Glutamatergic neuron (in vitro differentiated cells): Measurements from ENCODE around the gene ZMIZ1. TPM values are rescaled to one million over a fixed set of nuclear protein-coding genes. Genes with fewer than 3 reads are reported as not detected.

Source experiments
- DNase-seq: peaks from one replicate; pipeline ENCODE4 v3.0.0; 2022
- H3K27ac Mint-ChIP-seq: one replicate; pipeline ENCODE4 v1.8.0; 2020; ENCODE audit warnings: mild to moderate bottlenecking, mixed read lengths, inconsistent platforms; ENCODE audit not compliant: unreplicated experiment
- H3K27me3 Mint-ChIP-seq: one replicate; pipeline ENCODE4 v1.8.0; 2020; ENCODE audit warnings: mild to moderate bottlenecking, moderate library complexity, mixed read lengths, inconsistent platforms; ENCODE audit not compliant: unreplicated experiment
- H3K36me3 Mint-ChIP-seq: one replicate; pipeline ENCODE4 v1.8.0; 2020; ENCODE audit warnings: mild to moderate bottlenecking, mixed read lengths, inconsistent platforms; ENCODE audit not compliant: unreplicated experiment
- H3K4me1 Mint-ChIP-seq: one replicate; pipeline ENCODE4 v1.8.0; 2020; ENCODE audit warnings: mild to moderate bottlenecking, low read depth, mixed read lengths, inconsistent platforms; ENCODE audit not compliant: unreplicated experiment
- H3K4me3 Mint-ChIP-seq: one replicate; pipeline ENCODE4 v1.8.0; 2020; ENCODE audit warnings: mild to moderate bottlenecking, mixed read lengths, inconsistent platforms; ENCODE audit not compliant: unreplicated experiment
- H3K9me3 Mint-ChIP-seq: one replicate; pipeline ENCODE4 v1.8.0; 2020; ENCODE audit warnings: mild to moderate bottlenecking, moderate library complexity, mixed read lengths, inconsistent platforms; ENCODE audit not compliant: unreplicated experiment
- total RNA-seq: library from RNA; stranded (reverse); fragmentation: NEBNext Ultra II Directional; extraction: Animal tissue kit (Norgen Biotek cat#: 25700); gene quantifications from one replicate; pipeline ENCODE4 v1.2.1, GENCODE V29; 2021; ENCODE audit not compliant: unreplicated experiment
- TF ChIP-seq, protein P1 (sequence below): fragments of 200-600 bp; sonication (generic); IDR thresholded peaks from one replicate; pipeline ENCODE4 v1.5.0; 2021; ENCODE audit not compliant: partially characterized antibody, unreplicated experiment

ZMIZ1 gene
- total RNA-seq, 1 donor from 2014 or later = 230 TPM

DNA sequence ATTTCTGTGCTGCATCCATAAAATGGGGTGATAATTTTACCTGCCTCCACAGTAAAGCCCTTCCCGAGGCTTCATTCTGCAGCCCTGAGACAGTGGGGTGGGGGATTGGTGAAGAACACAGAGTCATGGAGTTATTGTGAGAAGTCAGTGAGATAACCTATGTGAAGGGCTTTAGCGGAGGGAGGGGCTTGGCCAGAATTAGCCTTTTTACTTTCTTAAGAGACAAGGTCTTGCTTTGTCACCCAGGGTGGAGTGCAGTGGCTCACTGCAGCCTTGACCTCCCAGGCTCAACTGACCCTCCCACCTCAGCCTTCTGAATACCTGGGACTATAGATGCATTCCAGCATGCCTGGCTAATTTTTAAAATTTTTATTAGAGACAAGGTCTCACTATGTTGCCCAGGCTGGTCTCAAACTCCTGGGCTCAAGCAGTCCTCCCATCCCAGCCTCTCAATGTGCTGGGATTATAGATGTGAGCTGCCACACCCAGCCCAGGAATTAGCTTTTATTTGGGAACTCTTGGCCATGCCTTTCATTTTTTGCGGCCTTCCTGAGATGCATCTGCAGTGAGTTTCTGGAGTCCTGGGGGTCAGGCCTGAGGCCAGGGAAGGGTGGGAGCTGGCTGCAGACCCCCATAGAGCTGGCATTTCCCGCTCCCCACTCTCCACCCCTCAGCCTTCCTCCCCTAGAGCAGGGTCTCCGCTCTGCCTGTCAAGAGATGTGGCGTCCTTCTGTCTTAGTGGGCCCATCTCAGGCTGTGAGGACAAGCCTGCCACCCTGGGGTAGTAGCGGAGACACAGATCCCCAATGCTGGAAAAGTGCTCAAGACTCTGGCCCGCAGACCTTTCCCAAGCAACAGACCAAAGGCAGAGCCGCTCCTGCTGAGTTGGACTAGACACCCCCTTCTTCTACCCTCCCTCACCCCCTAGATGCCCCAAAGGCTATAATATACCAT is 77.0 kb downstream of the ZMIZ1 start:
- H3K27me3 Mint-ChIP-seq = peaks cover 14% of the 10 kb centered on the region
- DNase-seq = no peak
- no peak overlapping the region for H3K4me3 Mint-ChIP-seq
- H3K36me3 Mint-ChIP-seq = no peaks in the 10 kb centered on the region
- H3K4me1 Mint-ChIP-seq = peaks cover 37% of the 10 kb centered on the region
- no peak overlapping the region for H3K27ac Mint-ChIP-seq
- TF ChIP-seq, protein P1, sequence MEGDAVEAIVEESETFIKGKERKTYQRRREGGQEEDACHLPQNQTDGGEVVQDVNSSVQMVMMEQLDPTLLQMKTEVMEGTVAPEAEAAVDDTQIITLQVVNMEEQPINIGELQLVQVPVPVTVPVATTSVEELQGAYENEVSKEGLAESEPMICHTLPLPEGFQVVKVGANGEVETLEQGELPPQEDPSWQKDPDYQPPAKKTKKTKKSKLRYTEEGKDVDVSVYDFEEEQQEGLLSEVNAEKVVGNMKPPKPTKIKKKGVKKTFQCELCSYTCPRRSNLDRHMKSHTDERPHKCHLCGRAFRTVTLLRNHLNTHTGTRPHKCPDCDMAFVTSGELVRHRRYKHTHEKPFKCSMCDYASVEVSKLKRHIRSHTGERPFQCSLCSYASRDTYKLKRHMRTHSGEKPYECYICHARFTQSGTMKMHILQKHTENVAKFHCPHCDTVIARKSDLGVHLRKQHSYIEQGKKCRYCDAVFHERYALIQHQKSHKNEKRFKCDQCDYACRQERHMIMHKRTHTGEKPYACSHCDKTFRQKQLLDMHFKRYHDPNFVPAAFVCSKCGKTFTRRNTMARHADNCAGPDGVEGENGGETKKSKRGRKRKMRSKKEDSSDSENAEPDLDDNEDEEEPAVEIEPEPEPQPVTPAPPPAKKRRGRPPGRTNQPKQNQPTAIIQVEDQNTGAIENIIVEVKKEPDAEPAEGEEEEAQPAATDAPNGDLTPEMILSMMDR = no peak
- peaks cover 14% of the 10 kb centered on the region for H3K9me3 Mint-ChIP-seq

DNA sequence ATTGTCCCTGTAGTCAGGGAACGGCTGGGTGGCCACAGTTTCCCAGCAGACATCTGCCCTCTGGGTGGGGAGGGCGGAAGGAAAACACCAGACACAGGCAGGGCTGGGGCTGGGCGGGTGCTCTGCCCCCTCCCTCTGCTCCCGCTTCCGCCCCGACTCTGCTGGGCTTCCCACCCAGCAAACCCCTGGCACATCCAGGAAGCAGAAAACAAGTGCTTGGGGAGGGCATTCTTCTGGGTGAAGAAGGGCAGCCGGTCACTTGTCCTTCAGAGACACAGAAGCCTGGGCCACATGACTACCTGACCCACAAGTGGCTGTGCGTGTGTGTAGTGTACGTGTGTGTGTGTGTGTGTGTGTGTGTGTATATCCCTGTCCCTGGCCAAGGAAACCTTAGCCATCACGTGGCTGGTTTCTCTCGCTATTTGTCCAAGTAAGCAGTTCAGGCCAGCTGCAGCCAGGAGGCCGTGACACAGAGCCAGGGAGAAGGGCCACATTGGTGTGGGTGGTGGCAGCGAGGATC is 77.9 kb downstream of the ZMIZ1 start:
- no peak overlapping the region for H3K4me3 Mint-ChIP-seq
- H3K27ac Mint-ChIP-seq = no peak overlapping the region
- H3K27me3 Mint-ChIP-seq = peaks cover 12% of the 10 kb centered on the region
- H3K36me3 Mint-ChIP-seq = no peaks in the 10 kb centered on the region
- TF ChIP-seq, protein P1 = no peak
- H3K4me1 Mint-ChIP-seq = peaks cover 31% of the 10 kb centered on the region
- peaks cover 12% of the 10 kb centered on the region for H3K9me3 Mint-ChIP-seq
- DNase-seq = no peak

DNA sequence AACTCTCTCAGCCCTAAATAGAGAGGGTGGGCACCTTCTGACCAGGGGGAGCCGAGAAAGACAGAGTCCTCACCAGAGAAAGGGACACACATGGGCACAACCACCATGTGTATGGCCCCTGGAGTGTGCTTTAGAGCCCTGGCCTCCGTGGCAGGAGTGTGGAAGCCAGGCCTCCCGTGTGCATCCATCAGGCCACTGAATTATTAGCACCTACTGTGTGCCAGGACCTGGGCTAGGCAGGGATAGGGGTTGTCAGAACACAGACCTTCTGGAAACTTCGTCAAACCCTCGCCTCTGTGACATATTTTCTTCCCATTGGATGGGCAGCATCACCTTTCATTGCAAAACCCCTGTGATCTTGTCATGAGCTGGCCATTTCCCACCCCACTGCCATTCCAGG is 78.5 kb downstream of the ZMIZ1 start:
- Mint-ChIP-seq H3K4me3 (no peak overlapping the region), H3K27me3 (peaks cover 8% of the 10 kb centered on the region), H3K4me1 (peaks cover 27% of the 10 kb centered on the region), H3K36me3 (no peaks in the 10 kb centered on the region), H3K9me3 (peaks cover 5% of the 10 kb centered on the region), H3K27ac (no peak overlapping the region)
- no peak for DNase-seq
- TF ChIP-seq, protein P1 = no peak

DNA sequence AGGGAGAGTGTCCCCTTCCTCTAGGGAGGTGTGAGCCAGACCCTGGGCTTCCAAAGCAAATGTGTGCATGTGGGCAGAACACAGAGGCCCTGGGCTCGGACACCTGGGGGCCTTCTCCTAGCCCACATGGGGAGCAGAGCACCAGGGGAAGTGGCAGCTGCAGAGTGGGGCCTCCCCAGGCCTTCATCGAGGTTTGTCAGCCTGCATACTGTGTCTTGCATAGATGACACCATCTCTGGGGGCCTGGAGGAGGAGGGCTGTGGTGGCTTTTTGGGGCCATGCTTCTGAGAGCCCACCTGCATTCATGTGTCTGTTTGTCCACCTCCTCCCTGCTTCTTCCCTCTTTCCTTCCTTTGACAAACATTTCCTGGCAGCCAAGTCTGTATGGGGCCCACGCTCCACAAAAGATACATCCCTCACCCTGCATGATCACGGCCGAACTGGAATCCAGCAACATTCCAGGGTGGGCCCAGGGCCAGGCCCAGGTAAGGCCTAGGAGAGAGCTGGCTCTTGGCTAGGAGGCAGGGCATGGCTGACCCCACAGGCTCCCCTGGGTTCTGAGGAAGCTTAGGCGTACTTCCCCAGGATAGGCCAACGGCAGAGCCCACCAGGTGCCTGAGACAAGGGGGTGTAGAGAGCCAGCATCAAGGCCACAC is 79.2 kb downstream of the ZMIZ1 start:
- H3K27ac Mint-ChIP-seq = peak overlapping the region; percentile 20
- peaks cover 23% of the 10 kb centered on the region for H3K4me1 Mint-ChIP-seq
- H3K9me3 Mint-ChIP-seq = peaks cover 4% of the 10 kb centered on the region
- peak overlapping the region; percentile 22 for H3K4me3 Mint-ChIP-seq
- no peaks in the 10 kb centered on the region for H3K36me3 Mint-ChIP-seq
- no peak for DNase-seq
- TF ChIP-seq, protein P1 = no peak
- H3K27me3 Mint-ChIP-seq = peaks cover 10% of the 10 kb centered on the region
